GM12878 (cell line): ENCODE data around the gene KIF17. TPM values are rescaled to one million over a fixed set of nuclear protein-coding genes. Genes with fewer than 3 reads are reported as not detected.

Experiments used
- BACH1 ChIP-seq: fragments of 450-650 bp; IDR thresholded peaks from 2 replicates; pipeline ENCODE4 v1.6.1; 2017; ENCODE audit warnings: mild to moderate bottlenecking, borderline replicate concordance
- BRCA1 ChIP-seq: IDR thresholded peaks from 2 replicates; pipeline ENCODE4 v1.6.1; 2011; ENCODE audit warnings: low read depth, low read length, improper control_type of control experiment
- HCFC1 ChIP-seq: fragments of 150-350 bp; IDR thresholded peaks from 2 replicates; pipeline ENCODE4 v1.6.1; 2014; ENCODE audit warnings: low read length
- JUNB ChIP-seq: IDR thresholded peaks from 2 replicates; pipeline ENCODE4 v1.6.1; 2016; ENCODE audit warnings: antibody characterized with exemption, mild to moderate bottlenecking
- MXI1 ChIP-seq: fragments of 150-350 bp; IDR thresholded peaks from 2 replicates; pipeline ENCODE4 v1.6.1; 2011; ENCODE audit warnings: low read depth, mild to moderate bottlenecking, inconsistent platforms, low read length, improper control_type of control experiment
- NFIC ChIP-seq: IDR thresholded peaks from 2 replicates; pipeline ENCODE4 v1.6.1; 2012; ENCODE audit warnings: low read depth, mild to moderate bottlenecking, inconsistent platforms, low read length, moderate library complexity
- PBX3 ChIP-seq: IDR thresholded peaks from 2 replicates; pipeline ENCODE4 v1.6.1; 2011; ENCODE audit warnings: mild to moderate bottlenecking, low read depth, low read length, moderate library complexity; ENCODE audit not compliant: insufficient replicate concordance
- PKNOX1 ChIP-seq: fragments of 450-650 bp; IDR thresholded peaks from 2 replicates; pipeline ENCODE4 v1.6.1; 2016; ENCODE audit warnings: mild to moderate bottlenecking
- TCF12 ChIP-seq: IDR thresholded peaks from 2 replicates; pipeline ENCODE4 v1.6.1; 2011; ENCODE audit warnings: low read depth, mild to moderate bottlenecking, low read length
- WRNIP1 ChIP-seq: IDR thresholded peaks from 2 replicates; pipeline ENCODE4 v1.6.1; 2011; ENCODE audit warnings: low read depth, low read length, improper control_type of control experiment, borderline replicate concordance
- ZBTB4 ChIP-seq: fragments of 450-650 bp; formaldehyde crosslinking; IDR thresholded peaks from 2 replicates; pipeline ENCODE4 v1.4.0; 2022; ENCODE audit warnings: mild to moderate bottlenecking, moderate library complexity
- polyA plus RNA-seq, 11 experiments: library from polyadenylated mRNA; depleted of rRNA in 4 of 11; unstranded in 6 of 11; stranded (reverse) in 5 of 11; fragments of >200 nt; fragmentation: Nextera tagmentation in 4 of 11; fragmentation: Illumina TruSeq in 1 of 11; extraction: Ambion mirVana in 4 of 11; extraction: Trizol in 1 of 11; gene quantifications; 1 replicate in 1 of 11; 2 replicates in 10 of 11; pipeline versions ENCODE4 v1.2.1 to v1.2.3, GENCODE V29; 2011 to 2016; ENCODE audit warnings: inconsistent platforms in 2 of 11, missing spikeins in 2 of 11, low read depth in 1 of 11
- total RNA-seq, 4 experiments: library from RNA; depleted of rRNA in 3 of 4; stranded (reverse); fragments of >200 nt in 3 of 4; fragmentation: Illumina TruSeq in 1 of 4; extraction: Trizol in 1 of 4; gene quantifications; 2 replicates each; pipeline versions ENCODE4 v1.2.1 to v1.2.3, GENCODE V29; 2013 to 2021

Gene KIF17
- total and polyA plus RNA-seq, 10 of the 15 experiments (the other 5 are each of a cell fraction or from before 2014, with no cell fraction given) = 0.01 to 0.10 (median 0.03) TPM; not detected in 7

- TF ChIP-seq HCFC1 (no peak), NFIC (no peak), PBX3 (no peak), PKNOX1 (no peak), BRCA1 (no peak), BACH1 (no peak), JUNB (no peak), MXI1 (no peak), WRNIP1 (no peak), ZBTB4 (no peak), TCF12 (no peak)
Observed at GRCh38 chr1:20684651-20685050, 33.2 kb downstream of the KIF17 start (continued).
